Measurements from ENCODE around the gene TNFSF13.

GRCh38 chr17:7551396-7551795, 7.2 kb upstream of the TNFSF13 start:
- no peak for TF ChIP-seq CTCF (IDR thresholded peaks at IDR 0.05)
- TF ChIP-seq EZH2 (IDR thresholded peaks at IDR 0.05; ENCODE audit: borderline replicate concordance, insufficient read depth, low read depth, low read length, poor library complexity, severe bottlenecking), result no peak
